Glomerular visceral epithelial cell (primary cell): ENCODE data around the gene DCAF4.
"Not testable (repeated sequence)": the region's sequence is repeated elsewhere in the genome, so short reads cannot be mapped to it uniquely, and the experiment has no call there.

Source experiments
- DNase-seq: peaks from one replicate; pipeline ENCODE4 v3.0.0-alpha.2; 2016; ENCODE audit errors: extremely low spot score

The DCAF4 gene

DNA sequence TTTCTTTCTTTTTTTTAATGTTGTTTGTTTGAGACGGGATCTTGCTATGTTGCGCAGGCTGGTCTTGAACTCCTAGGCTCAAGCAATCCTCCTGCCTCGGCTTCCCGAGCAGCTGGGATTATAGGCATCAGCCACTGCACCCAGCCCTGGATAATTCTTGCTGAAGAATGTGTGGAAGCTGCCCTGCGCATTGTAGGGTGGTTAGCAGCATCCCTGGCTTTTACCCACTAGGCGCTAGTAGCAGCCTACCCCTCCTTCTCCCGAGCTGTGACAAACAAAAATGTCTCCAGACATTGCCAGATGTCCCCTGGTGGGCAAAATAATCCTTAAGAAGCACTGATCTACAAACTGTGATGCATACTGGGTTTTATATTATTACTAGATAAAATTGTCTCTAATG, 6.6 kb downstream of the DCAF4 start:
- no peak for DNase-seq

DNA sequence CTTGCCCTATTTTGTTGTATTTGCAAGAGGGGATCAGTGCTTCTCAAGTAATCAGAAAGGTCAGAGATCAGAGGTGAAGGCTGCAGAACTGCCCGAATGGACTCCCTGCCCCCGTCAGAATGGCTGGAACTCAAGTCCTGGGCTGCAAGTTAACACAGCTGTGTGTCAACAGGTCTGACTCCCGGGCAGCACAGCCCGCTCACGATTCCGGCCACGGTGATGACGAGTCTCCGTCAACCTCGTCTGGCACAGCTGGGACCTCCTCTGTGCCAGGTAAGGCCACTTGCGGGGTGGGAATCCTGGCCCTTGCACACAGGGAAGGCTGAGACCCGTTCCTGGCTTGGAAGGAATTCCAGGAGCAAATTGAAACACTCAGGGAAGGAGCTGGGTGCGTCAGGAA, 13.4 kb downstream of the DCAF4 start:
- no peak for DNase-seq

DNA sequence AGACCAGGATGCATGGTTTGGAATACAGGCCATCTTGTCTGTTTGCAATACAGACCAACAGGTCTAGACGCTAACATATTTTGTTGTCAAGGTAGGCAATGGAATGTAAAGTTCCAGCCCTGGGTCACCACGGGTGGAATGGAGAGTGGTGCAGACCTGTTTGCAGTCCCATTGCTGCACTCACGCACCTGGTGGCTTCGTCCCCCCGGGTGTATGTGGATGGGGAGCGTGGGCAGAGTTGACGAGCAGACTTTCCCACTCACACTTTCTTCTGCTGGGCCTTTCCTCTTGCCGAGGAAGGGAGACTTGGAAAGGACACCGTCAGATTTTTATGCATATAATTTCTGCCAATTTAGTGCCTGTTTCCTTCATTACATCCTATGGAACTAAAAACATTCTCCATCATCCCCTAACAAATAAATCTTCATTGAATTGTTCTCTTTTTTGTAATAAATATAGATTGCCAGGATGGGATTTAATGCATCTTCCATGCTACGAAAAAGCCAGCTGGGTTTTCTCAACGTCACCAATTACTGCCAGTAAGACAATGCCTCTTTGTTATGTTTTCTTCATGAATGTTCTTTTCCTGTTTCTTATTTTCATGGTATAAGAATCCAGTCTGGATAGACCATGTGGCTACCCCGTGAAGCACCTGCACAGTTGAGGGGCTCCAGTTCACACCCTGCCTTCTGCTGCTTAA, 15.2 kb downstream of the DCAF4 start:
- DNase-seq: no peak

DNA sequence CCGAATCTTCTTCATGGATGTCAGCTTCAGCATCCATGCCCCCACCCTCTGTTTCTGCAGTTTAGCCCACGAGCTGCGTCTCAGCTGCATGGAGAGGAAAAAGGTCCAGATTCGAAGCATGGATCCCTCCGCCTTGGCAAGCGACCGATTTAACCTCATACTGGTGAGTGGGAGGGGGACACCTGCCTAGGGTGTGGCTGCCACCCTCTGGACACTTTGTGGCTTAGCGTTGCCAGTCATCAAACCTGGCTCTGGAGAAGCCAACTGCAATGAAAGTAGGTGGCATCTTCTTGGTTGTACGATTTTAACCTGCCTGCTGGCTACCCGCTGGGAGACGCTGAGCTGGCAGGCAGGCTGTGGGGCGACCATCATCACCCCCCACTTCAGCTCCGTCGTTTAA, 16.7 kb downstream of the DCAF4 start:
- DNase-seq: no peak

DNA sequence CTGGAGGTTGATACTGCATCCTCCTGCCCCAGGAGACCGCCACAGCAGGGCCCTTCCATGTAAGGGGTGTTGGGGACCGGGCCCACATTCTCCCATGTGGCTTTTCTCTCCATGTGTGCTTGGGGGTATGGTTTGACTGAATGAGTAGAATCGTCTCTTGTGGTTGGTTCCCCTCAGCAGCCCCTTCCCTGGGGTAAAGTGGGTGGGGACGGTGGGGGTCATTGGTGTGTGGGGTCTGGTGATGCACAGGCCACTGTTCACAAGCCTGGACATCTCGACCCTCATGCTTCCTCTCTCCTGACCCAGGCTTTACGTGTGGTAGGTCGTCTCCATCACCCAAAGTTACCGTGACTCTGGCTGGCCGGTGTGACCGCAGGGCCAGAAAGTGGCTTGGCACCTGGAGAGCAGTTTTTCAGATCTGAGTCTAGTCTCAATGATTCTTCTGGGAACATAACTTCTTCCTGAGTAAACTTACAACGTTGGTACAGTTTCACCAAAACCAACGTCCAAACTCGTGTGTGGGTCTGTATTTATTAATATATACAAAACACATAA, 17.7 kb downstream of the DCAF4 start:
- no peak for DNase-seq

DNA sequence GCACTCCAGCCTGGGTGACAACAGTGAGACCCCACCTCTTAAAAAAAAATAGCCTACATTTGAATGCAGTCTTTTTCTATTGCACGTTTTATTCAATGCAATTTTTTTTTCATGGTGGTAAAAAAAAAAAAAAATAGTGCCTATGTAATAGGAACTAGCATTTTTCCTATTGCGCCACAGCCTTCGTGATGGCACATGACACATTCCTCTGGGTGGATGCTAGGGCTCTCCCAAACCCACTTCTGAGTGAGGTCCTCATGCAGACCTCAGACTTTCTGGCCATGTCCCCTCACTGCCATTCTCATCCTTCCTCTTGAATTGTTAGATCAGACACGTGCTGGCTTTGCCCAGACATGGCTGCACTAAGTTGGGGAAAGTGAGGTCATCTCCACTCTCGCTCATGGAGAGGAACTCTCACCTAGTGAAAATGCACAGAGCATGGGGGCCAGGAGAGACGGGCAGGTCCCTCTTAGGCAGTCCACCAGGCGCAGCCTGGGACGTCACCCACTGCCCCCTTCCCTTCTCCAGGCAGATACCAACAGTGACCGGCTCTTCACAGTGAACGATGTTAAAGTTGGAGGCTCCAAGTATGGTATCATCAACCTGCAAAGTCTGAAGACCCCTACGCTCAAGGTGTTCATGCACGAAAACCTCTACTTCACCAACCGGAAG, 19.2 kb downstream of the DCAF4 start:
- no peak for DNase-seq

DNA sequence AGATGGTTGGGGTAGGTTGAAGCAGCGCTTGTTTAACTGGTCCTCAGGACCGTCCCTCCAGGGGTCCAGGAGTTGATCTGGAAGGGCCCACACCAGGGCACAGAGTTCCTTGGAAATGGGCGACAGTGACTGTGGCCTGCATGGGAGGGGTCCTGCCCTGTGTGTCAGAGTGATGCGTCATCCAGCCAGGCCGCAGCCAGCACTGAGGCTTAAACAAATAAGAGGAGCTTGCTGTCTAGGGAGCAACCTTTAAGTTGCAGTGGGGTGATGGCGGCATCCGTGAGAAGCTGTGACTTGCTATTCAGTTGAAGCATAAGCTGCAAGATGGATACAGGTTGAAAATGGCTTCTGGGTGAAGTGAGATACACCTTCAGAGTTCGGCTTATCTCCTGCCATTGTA, 20.2 kb downstream of the DCAF4 start:
- DNase-seq: no peak

DNA sequence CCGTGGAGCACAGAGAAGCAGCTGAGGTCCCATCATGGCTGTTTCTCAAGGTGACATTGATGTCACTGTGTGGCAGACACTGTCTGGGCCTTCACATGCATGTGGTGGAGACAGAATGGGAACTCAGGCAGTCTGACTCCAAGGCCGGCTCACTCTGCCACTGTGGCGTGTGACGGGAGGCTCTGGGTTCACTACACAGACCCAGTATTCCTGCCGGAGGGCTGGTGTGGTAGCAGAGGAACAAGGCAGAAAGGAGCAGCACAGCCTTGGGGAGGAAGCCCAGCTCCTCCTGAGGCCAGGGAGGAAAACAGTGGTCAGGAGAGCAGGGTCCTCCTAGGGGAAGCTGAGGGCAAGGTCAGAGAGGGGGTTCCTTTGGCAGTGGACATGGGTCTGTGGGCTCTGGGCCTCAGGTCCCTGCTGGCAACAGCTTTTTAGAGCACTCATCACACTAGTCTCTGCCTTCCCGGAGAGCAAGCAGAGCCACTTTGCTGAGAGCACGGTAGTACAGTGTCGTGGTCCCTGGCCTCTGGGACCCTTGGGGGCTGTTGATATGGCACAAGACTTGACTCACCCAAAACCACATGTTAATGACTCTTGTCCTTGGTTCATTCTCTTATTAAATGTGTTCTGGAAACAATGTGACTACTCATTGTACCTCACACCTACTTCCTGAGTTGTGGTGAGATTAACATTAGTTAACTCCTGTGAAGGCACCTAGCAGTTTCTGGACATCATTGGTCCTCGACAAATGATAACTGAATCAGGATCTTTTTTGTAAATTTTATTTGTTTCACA, 21.3 kb downstream of the DCAF4 start:
- DNase-seq: no peak

DNA sequence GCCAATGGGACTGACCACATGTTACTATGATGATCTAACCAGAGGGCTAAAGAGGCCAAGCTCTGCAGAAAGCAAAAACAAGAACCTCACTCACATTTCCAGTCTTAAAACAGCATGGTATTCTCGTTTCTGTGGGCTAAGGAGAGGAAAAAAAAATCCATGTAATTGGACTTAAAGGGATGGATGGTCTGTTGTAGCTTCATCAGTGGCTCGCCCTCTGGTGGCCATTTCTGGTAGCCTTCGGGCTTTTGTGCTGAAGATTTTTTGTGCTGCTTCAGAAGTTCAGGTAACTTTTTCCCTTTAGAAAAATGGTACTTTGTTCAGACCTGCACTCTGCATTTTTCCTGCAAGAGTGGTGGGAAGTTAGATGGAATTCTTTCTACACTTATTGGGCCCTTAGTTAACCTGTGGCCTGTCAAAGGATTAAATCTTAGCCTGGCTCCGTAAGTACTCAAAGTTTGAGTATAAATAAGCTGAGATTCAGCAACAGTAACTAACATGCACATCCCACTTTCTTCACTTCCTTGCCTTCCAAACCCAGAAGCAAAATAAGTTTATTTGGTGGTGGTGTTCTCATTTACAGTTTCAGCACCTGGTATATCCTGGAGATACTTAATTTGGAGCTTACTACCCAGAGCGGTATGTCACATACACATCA, 22.3 kb downstream of the DCAF4 start:
- peak; percentile 72 for DNase-seq

DNA sequence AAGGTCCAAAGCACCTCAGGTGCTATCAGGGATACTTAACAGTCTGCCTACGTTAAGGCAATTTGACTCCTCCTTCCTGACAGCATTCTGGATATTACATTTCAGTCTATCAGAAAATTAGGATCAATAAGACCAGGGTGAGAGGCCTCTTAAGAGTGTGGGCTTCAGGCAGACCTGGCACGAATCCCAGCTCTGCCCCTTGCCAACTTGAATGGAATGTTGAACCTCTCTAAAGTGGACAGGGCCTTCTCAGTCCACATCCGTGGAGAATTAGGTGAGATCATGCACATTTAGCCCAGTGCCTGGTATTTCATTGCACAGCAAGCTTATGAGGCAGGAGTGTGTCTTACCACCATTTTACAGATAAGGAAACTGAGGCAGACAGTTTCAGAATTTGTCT, 25.9 kb downstream of the DCAF4 start:
- DNase-seq: no peak

DNA sequence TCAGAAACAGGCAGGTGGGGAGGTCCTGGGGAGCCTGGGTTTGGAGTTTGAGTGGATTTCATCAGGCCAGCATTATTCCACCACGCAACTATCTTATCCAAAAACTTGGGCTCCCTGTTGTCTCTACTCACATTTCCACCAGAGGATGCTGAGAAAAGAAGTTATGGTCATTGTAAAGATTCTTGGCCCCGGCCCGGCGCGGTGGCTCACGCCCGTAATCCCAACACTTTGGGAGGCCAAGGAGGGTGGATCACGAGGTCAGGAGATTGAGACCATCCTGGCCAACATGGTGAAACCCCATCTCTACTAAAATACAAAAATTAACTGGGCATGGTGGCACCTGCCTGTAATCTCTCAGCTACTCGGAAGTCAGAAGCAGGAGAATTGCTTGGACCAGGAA, 30.5 kb downstream of the DCAF4 start:
- DNase-seq: not testable (repeated sequence)

DNA sequence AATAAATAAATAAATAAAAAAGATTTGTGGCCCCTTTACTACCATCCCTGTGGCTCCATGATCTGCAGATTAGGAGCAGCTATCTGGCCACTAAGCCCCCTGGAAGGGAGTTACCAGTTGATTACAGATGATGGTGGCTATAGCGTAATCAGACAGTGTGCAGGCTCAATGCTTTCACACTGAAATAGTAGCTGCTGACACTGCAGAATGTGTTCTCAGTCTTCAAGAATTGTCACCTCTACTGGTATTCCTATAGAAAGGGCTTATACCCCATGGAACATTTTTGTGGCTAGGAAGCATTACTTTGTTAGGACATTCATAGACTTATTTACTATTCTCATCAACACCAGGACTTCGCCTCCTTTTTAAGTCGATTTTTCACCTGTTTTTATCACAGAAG, 30.9 kb downstream of the DCAF4 start:
- DNase-seq: no peak

DNA sequence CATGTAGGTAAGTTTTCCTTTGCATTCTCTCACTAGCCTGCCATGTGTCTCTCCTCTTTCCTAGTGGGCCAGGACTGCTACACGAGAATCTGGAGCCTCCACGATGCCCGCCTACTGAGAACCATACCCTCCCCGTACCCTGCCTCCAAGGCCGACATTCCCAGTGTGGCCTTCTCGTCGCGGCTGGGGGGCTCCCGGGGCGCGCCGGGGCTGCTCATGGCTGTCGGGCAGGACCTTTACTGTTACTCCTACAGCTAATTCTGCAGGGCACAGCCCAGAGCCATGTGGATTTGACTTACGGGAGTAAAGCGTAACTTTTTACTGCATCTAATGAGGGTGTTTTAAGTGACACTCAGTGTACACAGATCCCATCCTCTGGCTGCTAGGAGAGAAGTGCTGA, 32.3 kb downstream of the DCAF4 start:
- DNase-seq: no peak

DNA sequence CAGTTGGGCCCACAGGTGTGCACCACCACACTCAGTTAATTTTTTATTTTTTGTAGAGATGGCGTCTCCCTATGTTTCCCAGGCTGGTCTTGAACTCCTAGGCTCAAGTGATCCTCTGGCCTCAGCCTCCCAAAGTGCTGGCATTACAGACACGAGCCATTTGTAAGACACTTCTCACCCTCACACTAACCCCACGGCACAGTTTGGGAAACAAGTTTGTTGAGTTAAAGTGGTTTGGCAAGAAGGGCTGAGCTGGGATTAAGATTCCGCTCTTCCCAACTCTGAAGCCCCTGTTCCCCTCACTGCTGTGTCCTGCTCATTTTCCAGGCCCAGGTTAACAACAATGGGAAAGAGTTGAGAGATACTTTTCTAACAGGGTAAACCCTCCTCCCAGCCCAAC, 34.8 kb downstream of the DCAF4 start:
- not testable (repeated sequence) for DNase-seq

DNA sequence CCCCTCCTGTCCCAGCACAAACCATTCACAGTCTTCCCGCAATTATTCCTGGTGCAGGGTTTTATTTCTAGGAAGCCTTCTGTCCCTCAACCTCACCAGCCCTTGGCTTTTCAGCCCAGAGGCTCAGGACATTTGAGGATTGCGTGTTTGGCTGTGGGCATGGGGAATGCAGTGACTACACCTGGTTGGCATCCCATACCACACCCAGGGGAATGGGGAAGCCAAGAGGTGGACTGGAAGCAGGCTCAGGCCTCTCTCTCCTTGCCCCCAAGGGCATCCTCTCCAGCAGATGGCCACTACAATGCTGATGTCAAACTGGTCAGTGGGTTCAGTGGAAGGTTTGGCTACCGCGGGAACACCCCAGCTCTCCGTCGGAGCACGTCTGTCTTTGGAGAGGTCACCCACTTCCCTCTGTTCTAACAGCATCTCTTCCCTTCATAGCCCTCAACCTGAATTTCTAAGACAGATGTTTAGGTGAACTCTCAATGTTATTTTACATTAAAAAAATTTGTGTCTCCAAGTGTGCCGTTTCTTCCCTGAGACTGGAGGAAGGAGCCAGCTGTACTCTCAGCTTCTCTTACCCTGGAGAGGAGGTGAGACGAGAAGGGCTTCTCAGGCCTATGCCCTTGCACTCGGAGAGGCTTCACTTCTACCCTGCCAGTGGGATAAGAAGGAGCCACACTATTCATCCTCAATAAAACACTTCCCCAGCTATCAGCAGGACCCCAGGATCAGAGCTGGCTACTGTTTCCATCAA, 35.5 kb downstream of the DCAF4 start:
- peak; percentile 88 for DNase-seq

DNA sequence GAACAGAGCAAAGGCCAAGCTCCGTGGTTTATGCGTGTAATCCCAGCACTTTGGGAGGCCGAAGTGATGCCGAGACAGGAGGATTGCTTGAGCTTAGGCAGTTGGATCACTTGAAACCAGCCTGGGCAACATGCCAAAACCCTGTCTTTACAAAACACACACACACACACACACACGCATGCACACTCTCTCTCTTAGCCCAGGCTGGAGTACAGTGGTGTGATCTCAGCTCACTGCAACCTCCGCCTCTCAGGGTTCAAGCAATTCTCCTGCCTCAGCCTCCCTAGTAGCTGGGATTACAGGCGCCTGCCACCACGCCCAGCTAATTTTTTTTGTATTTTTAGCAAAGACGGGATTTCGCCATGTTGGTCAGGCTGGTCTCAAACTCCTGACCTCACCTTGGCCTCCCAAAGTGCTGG, 36.1 kb downstream of the DCAF4 start:
- DNase-seq: peak; percentile 78

DNA sequence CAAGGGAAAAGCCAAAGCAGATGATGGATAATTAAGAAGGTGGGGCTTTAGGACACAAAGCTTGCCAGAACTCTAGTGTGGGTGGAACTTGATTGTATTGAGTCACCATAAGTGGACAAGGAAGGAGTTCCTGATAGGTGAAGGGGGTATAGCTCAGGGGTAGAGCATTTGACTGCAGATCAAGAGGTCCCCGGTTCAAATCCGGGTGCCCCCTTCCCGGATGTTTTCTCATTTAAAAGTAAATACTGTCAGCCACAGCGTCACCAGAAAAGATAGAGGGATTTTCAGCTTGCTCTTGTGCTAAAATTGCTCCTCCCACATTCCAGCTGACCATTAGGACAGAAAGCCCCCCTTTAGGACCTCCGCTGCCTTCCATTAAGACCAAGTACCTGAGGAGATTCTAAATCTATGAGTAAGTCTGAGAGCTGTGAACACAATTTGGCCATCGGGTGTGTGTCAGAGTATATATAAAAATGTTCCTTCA, 36.6 kb downstream of the DCAF4 start:
- peak; percentile 64 for DNase-seq

DNA sequence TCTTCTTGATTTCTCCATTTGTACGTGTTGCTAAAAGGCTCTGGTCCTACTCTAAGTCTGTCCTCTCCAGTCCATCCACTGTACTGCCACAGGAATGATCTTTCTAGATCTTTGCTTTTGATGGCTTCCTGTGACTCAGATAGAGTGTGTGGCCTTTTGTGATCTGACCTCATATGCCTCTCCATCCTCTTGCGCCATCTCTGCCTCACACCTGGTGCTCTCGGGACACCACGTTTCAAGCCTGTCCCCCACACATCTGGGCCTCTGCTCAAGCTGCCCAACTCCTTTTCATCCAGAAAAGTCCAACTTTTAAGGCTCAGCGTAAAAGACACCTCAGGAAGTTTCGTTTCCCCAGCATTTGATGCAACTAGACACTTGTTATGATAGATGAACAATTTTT, 39.0 kb downstream of the DCAF4 start:
- DNase-seq: peak; percentile 42

DNA sequence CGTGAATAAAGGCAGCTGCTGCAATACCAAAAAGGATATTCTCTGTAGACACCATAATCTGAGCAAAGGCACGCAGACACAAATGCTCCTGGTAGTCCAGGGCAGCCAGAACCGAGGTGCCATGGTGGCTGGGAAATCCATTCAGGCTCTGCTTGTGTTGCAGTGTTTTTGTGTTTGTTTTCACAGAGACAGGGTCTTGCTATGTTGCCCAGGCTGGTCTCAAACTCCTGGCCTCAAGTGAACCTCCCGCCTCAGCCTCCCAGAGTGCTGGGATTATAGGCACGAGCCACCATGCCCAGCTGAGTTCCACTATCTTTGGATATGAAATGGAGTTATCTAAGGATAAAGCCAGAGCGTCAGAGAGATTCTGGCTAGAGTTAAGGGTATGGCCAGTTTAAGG, 39.8 kb downstream of the DCAF4 start:
- DNase-seq: no peak

DNA sequence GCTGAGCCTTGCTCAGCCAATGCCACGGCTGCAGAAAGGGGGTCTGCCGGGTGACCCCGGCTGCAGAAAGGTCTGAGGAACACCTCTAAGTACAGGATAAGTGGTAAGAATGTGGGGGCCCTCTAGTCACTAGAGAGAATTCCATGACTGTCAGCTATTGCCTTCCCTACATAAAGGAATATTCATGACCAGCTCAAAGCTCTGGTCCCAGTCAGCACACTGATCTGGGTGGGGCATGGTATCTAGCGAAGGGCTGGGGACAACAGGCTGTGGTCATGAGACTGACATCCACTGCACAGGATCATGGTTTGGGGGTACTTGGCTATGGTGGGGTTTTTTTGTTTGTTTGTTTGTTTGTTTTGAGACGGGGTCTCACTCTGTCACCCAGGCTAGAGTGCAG, 42.1 kb downstream of the DCAF4 start:
- no peak for DNase-seq

DNA sequence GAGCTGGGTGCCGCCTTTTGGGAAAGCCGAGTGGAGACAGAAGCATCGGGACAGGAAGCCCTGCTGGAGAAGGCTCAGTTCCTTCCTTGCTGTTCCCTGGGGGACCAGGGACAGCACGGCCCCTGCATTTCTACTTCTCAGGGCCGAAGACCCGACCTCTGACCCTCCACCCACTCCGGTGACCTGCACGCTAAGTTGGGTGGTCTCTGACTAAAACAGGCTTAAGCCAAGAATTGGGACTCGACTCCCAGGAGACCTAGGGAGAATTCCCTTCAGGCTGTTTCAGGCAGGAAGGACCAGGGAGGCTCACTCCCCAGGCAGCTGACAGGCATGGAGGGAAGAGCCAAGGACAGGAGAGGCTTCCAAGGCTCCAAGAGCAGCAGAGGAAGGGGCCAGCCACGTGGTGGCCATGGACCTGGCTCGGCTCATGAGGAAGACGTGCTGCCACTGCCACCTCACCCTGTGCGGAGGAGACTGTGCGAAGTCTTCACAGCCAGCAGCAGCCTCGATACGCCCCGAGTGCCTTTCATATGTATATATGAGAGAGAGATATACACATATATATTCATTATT, 43.9 kb downstream of the DCAF4 start:
- DNase-seq: no peak
